GOT3 (cell line): ENCODE results near the gene CADM1.

Experiments
- DNase-seq: peaks from one replicate; lab custom pipeline; 2025; ENCODE audit warnings: mixed read lengths; lab: John Stamatoyannopoulos, UW

The CADM1 gene

DNA sequence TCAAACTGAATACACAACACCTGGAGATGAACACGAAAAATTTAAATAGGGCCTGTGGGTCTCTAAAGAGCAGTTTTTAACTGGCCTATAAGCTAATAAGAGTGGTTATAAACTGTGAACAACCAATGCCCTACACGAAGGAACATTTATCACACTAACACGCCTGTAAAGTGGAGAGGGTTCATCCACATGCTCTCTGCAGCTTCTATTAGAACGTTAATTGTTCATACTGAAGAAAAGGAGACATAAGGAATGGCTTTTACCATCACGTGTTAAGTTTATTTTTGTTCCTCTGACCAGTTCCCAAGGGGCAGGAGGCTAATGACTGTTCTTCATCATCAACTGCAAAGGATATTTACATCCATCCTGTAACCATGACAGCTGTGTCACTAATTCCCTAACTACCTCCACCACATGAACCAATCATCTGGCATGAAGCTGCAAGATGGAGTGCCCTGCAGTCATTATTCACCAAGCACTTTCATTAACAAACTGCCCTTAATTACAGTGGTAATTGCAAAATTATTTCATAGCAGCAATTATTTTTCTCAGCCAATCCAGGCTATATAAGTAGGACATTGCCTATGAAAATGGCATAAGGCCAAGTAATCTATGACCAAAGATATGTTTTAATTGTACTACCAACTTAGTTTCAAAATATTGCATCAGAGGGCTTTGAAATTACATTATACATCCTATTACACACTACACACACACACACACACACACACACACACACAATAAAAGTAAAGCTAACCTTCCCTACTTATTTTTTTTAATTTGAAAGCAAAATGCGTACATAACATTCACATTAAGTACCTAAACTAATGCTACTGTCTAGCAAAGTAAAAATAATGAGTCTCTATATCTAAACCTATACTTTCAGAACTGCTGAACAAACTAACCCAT is 186.7 kb downstream of the CADM1 start:
- DNase-seq: no peak

- DNase-seq: no peak
Measured at GRCh38 chr11:115316696-115317095, 187.5 kb downstream of the CADM1 start.

- no peak for DNase-seq
Measured at GRCh38 chr11:115314330-115314920, 189.8 kb downstream of the CADM1 start.

DNA sequence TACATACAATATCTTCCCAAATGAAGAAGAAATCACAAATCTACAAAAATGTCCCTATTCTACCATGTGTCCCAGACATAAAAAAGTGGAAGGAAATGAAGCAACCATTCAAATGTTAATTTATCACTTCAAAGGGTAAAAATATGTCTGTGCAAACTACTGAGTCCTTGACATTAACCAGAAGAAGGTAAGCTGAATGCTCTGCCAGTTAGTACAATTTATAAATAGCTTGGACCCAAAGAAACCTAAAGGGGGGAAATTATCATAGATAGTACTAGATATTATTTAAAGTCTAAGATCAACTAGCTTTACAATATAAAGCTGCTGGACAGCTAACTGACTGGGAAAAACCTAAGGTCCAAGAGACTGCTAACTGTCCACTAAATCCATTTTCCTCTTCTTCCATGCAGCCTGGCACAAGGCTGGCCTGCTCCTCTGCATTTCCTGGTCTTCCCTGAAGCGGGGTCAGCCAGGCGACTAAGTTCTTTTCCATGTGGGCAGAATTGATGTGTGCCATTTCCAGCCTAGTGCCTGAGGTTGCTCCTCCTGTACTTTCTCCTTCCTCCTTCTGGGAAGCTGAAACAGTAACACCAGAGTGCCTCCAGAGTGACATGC is 190.9 kb downstream of the CADM1 start:
- DNase-seq: no peak

GRCh38 chr11:115311949-115312348 is 192.3 kb downstream of the CADM1 start:
- DNase-seq: no peak

GRCh38 chr11:115306689-115307088 is 197.5 kb downstream of the CADM1 start:
- DNase-seq: no peak

DNA sequence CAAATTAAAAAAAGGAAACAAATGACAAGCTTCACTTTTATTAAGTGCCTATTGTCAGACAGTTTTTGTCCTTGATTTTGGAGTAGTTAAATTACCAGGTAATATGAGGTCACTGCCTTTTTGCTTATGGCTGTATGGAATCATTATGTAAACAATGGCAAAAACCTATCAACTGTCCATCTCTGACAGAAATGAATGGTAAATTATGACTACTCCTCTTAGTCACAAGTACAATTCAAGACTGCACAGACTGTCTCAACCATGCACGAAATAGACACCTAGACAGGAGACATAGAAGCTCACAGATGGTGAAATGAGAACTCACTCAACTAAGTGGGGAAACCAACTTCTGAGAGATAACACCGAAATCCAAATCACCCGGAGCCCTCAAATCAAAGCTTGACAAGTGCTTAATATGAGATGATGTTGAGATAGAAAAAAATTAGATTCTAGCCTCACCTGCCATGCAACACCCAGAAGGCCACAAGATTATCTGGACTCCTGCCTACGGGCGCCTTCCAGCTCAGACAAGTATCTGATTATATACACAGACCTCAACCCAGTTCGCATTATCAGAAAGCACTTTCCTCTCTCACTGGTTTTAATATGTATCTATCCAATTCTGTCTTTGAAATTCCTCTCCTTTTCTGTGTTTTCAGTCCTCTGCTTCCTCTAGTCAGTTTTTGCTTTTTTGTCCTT is 199.3 kb downstream of the CADM1 start:
- DNase-seq: no peak

GRCh38 chr11:115303929-115304531 is 200.2 kb downstream of the CADM1 start:
- DNase-seq: no peak

DNA sequence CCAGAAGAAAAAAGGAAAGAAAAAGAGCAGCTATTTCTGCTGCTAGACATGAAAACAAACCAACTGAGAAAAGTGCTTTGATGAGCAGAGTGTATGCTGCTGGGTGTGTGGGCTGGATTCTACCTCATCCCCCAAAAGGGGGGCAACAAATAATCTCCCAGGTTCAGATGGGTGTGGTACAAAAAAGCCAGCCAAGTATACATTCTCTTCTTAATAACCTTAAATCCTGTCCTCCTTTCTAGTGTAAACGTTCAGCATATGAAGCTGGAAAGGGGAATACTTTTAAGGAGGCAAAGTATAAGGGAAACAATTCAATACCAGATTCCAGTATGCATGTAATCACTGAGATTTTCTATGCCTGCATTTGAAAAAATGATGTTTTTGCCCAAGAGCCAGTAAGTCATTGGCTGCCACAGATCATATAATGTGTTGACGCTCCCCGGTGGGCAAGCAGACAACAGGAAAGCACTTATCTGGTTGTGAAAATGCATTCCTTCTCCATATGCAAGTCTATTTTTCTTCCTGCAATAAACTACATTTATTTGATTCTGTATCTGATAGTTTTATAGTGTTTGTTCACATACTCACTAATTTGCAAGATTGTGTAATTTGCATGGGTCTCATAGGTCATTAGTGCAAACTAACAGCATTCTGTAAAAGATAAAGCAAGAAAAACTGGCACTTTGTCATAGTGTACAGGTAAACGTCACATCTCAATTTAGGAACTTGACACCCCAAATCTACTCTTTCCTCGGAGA is 201.1 kb downstream of the CADM1 start:
- DNase-seq: no peak

- no peak for DNase-seq
Measured at GRCh38 chr11:115300660-115301428, 203.4 kb downstream of the CADM1 start.

- DNase-seq: no peak
Measured at GRCh38 chr11:115298300-115299012, 205.8 kb downstream of the CADM1 start.

DNA sequence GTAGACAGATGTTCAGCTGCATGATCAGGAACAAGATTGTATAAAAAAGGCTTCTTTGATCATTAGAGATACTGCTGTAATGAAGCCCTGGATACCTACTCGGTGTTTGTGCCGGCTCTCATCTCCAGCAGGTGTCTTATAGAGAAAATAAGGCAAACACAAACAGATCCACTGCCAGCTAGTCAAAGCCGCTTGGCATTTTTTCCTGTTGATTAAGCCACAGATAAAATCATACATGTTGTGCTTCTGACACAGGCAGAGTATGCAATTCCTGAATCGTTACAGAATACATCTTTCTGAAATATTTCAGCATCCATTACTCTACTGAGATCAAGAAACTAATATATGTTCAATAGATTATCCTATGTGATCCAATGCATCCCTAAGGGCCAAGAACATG is 206.9 kb downstream of the CADM1 start:
- no peak for DNase-seq

- DNase-seq: no peak
Measured at GRCh38 chr11:115291325-115291724, 212.9 kb downstream of the CADM1 start.

GRCh38 chr11:115290893-115291292 is 213.3 kb downstream of the CADM1 start:
- DNase-seq: no peak

DNA sequence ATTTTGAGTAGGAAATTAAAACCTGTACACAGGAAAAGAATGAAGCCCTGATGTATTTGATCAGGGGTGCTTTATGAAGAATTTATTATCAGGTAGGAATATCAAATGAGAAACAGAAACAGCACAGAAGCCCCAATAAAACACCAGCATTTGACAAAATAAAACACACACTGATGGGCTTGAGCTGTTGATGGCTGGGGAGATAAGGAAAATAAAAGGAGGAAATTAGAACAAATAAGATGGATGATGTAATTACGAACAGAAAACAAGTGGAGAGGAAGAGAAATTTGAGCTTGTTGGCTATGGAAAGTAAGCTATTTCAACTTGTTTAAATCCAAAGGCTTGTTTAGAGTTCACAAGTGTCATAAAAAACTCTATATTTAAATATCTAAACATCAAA is 213.7 kb downstream of the CADM1 start:
- no peak for DNase-seq

DNA sequence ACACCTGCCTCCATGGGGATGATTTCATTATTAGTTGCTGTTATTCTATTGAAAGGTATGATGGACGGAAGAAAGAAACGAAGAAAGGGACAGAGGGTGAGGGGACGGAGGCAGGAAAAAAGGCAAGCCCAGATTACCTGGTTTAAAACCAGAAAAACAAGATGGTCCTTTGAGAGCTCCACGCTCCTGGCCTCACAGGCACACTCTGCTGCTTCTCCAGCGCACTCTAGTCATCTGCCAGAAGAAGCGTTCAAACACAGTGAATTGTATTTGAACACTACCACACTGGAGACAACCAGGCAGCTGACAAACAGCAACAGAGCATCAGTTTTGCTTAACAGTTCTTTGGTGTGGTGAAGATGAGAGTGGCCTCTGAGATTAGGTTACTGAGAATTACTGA is 216.9 kb downstream of the CADM1 start:
- DNase-seq: no peak

- no peak for DNase-seq
Measured at GRCh38 chr11:115286614-115287013, 217.6 kb downstream of the CADM1 start.

- no peak for DNase-seq
Measured at GRCh38 chr11:115284773-115285172, 219.4 kb downstream of the CADM1 start.

DNA sequence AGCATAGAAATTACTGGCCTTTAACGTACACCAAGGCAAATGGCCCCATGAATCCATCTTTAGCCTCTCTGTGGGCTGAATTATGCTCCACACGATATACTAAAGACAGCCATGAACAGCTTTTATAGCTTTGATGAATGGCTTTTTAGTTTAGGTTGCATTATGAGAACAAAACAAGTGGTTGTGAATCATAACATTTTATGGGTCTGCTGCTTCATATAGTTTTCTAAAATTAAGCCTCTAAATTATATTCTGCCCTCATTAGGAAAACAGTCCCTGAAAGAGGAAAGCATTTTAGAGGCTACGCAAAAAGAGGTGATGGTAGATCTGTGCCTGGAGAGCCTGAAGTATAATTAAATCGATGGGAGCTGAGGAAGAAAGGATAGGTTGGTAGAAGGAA is 221.3 kb downstream of the CADM1 start:
- DNase-seq: no peak

DNA sequence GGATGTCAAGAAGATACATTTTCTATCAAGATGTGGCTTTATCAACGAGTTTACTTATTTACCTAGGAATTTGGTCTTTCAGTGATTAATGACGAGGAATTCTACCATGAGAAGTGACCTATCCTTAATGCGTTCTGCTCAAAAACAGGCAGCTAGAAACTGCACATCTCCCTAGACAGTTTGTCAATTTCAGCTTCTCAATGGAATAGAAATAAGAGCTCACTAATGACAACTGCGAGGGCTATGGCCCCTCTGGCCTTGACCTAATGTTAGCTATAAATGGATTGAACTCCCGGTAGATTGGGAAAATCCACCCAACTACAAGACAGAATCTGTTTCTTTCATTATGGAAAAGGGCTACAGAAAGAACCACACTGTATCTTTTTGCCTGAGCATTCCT is 223.4 kb downstream of the CADM1 start:
- DNase-seq: no peak
